HCT116 (cell line): Measurements from ENCODE around the gene SCN4B.

Source experiments
- CTCF ChIP-seq, 3 experiments: fragments of 200-600 bp in 1 of 3; sonication (generic) in 1 of 3; IDR thresholded peaks in 2 of 3; conservative IDR thresholded peaks in 1 of 3; 2 replicates each; pipeline ENCODE4 v1.5.1; 2012 to 2017; ENCODE audit warnings: low read depth in 2 of 3, low read length in 2 of 3, antibody characterized with exemption in 1 of 3, borderline replicate concordance in 1 of 3, control low read depth in 1 of 3, mild to moderate bottlenecking in 1 of 3, mixed read lengths in 1 of 3, mixed run types in 1 of 3, moderate library complexity in 1 of 3; ENCODE audit not compliant: insufficient read depth in 1 of 3
- EZH2 ChIP-seq: fragments of 200-600 bp; sonication (generic); IDR thresholded peaks from 2 replicates; pipeline ENCODE4 v1.6.1; 2017; ENCODE audit warnings: antibody characterized with exemption, mixed run types
- POLR2A ChIP-seq: IDR thresholded peaks from 2 replicates; pipeline ENCODE4 v1.7.0; 2011; ENCODE audit warnings: borderline replicate concordance; ENCODE audit not compliant: insufficient read depth, insufficient read length; ENCODE audit errors: extremely low read depth
- POLR2AphosphoS5 ChIP-seq: IDR thresholded peaks from 2 replicates; pipeline ENCODE4 v1.6.1; 2011; ENCODE audit warnings: mild to moderate bottlenecking, low read depth, low read length, moderate library complexity
- SIN3A ChIP-seq: IDR thresholded peaks from 2 replicates; pipeline ENCODE4 v1.6.1; 2012; ENCODE audit warnings: low read depth
- ZFX ChIP-seq: fragments of 450-650 bp; IDR thresholded peaks from 2 replicates; pipeline ENCODE4 v1.6.1; 2017

- no peak for TF ChIP-seq POLR2A
- no peak for TF ChIP-seq CTCF (IDR thresholded peaks at IDR 0.05 in 2 of 3, conservative IDR thresholded peaks at IDR 0.05 in 1 of 3; ENCODE audit: borderline replicate concordance in 1 of 3, insufficient read depth in 1 of 3, low read depth in 2 of 3, low read length in 2 of 3)
- TF ChIP-seq EZH2, result no peak
- TF ChIP-seq POLR2AphosphoS5, result no peak
- no peak for TF ChIP-seq SIN3A
- TF ChIP-seq ZFX, result no peak
Observed at GRCh38 chr11:118193910-118194566, 41.4 kb upstream of the SCN4B start.
